Measurements from ENCODE around the gene STX19. TPM values are rescaled to one million over a fixed set of nuclear protein-coding genes. Genes with fewer than 3 reads are reported as not detected.

Gene STX19, protein sequence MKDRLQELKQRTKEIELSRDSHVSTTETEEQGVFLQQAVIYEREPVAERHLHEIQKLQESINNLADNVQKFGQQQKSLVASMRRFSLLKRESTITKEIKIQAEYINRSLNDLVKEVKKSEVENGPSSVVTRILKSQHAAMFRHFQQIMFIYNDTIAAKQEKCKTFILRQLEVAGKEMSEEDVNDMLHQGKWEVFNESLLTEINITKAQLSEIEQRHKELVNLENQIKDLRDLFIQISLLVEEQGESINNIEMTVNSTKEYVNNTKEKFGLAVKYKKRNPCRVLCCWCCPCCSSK
- not detected in 2 replicates for total RNA-seq (2014; rRNA removed; shearing (Covaris generic); ENCODE audit: low replicate concordance)

- no peak for DNase-seq (ENCODE audit: low read depth)
- in situ Hi-C loops (cut with HindIII; ENCODE audit: low pct_unique_long_range_greater_than_20kb, low sequenced_read_pairs) = no loop called here
These were observed at the start of gene STX19 for GRCh38 chr3:94028093-94028837. Gene STX19 (minus strand): TSS chr3:94028597. CDS start chr3:94015269, 13,328 bp downstream.

GRCh38 chr3:94076055-94076454 is 47.7 kb upstream of the STX19 start:
- DNase-seq (ENCODE audit: low read depth) = no peak
- in situ Hi-C loops (cut with HindIII; ENCODE audit: low pct_unique_long_range_greater_than_20kb, low sequenced_read_pairs) = loop anchor here (10.0 kb wide), 1 partner anchor 61 kb away; no protein-coding TSS in a partner anchor

DNA sequence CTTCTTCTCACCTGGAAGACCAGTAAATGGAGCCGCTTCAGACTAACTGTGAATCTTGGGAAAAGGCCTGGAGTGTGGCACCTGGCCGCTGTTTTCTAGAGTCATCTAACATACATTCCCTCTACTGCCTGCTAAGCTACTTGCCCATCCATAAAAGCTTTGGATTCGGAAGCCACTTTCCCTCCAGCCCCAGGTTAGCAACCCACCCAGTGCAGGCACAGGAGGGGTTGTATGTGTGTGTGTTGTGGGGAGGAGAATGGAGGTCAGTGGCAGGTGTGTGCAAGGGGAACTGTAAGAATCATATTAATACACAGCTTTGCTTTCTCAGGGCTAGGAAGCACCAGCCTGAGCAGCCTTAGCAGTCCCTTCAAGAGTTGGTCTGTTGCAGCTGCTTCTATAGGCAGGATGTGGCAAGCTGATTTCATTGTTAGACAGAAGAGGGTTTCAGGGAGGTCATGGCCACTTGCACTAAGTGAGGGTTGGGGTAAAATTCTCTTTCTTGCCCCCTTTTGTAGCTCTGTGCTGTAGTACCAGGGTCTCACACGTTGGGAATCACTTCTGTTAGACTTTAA is 43.4 kb upstream of the STX19 start:
- in situ Hi-C loops (cut with HindIII; ENCODE audit: low pct_unique_long_range_greater_than_20kb, low sequenced_read_pairs) = loop anchor here (10.0 kb wide), 1 partner anchor 57 kb away; no protein-coding TSS in a partner anchor
- DNase-seq (ENCODE audit: low read depth) = no peak

GRCh38 chr3:94070341-94070911 is 42.0 kb upstream of the STX19 start:
- in situ Hi-C loops (cut with HindIII; ENCODE audit: low pct_unique_long_range_greater_than_20kb, low sequenced_read_pairs) = loop anchor here (10.0 kb wide), 1 partner anchor 56 kb away; no protein-coding TSS in a partner anchor
- no peak for DNase-seq (ENCODE audit: low read depth)

DNA sequence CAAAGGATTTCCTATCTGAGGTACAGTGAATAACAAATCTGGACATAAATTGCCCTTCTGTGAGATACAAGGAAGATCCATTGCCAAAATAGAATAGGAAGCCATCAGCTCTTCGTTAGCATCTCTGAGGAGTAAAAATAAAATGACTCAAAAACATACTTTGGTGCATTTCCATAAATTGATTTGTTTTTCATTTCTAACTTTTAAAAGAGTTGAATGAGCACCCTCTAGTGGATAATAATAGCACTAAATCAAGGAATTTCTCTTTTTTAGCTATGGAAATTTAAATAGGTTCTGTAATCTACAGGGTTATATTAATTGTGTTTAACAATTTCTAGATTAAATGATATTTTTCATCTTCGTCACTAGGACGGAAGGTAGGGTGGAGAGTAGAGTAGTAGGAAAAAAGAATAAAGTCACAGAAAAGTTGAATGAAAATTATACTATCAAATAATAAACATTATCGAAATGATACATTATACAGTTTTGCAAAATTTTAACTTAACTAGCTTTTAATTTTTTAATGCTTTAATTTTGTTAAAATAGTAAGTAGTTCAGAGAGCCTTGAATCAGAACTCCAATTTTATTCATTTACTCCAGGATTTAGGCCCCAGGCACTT is 40.9 kb upstream of the STX19 start:
- DNase-seq (ENCODE audit: low read depth) = no peak
- in situ Hi-C loops (cut with HindIII; ENCODE audit: low pct_unique_long_range_greater_than_20kb, low sequenced_read_pairs) = no loop called here

DNA sequence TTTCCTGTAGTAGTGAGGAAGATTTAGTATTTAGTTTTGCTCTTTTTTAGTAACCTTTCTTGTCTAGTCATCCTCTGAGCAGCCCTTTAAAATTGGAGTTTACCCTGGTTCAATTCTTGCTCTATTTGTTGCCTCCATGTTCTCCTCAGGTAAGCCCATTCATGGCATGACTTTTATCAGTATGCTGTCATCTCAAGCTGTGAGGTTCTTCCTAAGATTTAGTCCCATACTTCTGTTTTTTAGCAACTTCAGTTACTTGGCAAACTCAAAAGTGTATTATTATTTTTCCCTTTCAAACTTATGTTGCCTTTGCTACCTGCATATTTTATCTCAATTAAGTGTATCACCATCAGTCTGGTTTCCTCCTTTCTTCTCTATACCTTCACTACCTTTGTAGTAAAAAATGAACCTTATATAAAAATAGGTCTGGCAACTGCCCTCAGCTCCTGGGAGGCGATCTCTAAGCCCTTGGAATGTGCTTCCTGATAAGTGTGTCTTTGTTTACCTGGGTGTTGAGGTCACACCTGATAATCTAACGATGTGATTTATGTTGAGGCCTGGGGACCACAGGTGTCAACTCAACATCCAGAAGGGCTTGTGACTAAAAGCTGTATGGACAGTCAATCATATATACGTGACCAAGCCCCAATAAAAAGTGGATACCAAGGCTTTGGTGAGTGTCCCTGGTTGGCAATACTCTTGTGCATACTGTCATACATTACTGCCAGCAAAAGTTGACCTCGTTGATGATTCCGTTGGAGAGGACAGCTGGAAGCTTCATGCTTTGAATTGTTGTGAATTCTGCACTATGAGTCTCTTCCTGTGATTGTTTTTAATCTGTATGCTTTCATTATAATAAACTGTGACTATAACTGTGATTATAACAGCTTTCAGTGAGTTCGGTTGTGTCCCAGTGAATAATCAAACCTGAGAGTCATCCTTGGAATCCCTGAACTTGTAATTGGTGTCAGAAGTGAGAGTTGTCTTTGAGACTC is 38.4 kb upstream of the STX19 start:
- in situ Hi-C loops (cut with HindIII; ENCODE audit: low pct_unique_long_range_greater_than_20kb, low sequenced_read_pairs) = no loop called here
- no peak for DNase-seq (ENCODE audit: low read depth)

GRCh38 chr3:94065819-94066480 is 37.6 kb upstream of the STX19 start:
- no peak for DNase-seq (ENCODE audit: low read depth)
- in situ Hi-C loops (cut with HindIII; ENCODE audit: low pct_unique_long_range_greater_than_20kb, low sequenced_read_pairs) = no loop called here

- no peak for DNase-seq (ENCODE audit: low read depth)
- in situ Hi-C loops (cut with HindIII; ENCODE audit: low pct_unique_long_range_greater_than_20kb, low sequenced_read_pairs) = no loop called here
These were observed 36.7 kb upstream of the STX19 start for GRCh38 chr3:94065122-94065521.

DNA sequence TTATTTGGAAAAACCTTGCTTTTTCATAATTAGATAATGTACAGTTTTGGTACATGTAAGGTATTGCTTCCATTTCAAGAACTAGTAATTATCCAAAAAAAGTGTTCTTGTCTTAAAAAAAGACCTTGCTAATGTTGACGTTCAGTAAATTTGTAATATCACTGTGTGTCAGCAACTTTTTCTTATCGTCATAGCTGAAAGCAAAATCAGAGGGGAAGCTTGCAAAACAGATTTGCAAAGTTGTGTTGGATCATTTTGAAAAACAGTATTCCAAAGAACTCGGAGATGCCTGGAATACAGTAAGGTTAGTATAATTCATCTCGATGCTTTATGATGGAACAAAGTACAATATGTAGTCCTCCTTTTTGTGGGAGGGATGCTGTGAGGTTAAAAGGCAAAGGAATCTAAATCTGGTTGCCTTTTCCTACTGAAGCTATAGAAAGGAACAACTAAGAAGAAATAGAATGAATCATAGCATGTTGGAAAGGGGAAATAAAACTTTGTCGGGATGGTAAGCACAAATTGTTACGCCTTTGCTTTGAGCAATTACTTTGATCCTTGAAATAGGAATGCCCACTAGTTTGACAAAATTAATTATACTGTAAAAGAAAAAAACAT is 36.0 kb upstream of the STX19 start:
- in situ Hi-C loops (cut with HindIII; ENCODE audit: low pct_unique_long_range_greater_than_20kb, low sequenced_read_pairs) = no loop called here
- DNase-seq (ENCODE audit: low read depth) = no peak

GRCh38 chr3:94063496-94064119 is 35.2 kb upstream of the STX19 start:
- in situ Hi-C loops (cut with HindIII; ENCODE audit: low pct_unique_long_range_greater_than_20kb, low sequenced_read_pairs) = no loop called here
- DNase-seq (ENCODE audit: low read depth) = no peak

DNA sequence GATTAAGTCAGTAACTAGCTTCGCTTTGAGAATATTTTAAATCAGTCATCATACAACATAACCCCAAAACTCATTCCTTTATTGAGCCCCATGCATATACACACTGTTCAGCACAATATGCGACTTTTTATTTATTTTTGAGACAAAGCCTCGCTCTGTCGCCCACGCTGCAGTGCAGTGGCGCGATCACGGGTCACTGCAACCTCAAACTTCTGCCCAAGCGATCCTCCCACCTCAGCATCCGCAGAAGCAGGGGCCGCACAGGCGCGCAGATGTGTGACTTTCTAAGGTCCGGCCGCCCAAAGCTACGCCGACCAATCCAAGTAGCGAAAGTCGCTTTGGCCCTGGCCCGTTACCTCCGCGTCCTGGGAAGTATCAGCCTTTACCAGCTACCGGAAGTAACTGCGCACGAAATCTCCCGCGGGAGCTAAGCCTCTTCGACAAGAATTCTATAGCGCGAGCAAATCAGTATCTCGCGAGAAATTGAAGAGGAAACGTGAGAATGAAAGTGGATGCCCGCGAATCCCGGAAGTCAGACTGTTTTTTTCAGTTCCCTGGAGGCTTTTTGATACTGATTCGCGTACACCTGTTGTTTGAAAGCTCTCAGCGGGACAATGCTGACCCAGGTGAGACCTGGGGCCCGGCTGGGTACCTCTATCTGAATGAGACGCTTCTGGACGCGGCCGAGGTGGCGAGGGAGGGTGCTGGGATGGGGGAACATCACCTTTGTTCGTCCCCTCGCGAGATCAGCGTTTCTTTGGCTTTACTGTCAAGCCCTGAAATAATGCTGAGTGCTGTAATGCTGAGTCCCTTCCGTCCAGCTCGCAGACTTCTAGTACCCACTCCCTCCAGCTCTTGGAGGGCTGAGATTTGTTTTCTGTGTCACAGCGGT is 34.4 kb upstream of the STX19 start, which contains the start of the genes DHFR2 and NSUN3:
Gene DHFR2 (minus strand): TSS at position 404 of the 892 bp plus-strand sequence. CDS start 1,405 bp downstream, outside the sequence.
Gene NSUN3 (plus strand): TSS at position 549 of the 892 bp plus-strand sequence. CDS start 66 bp downstream, at position 615.
- in situ Hi-C loops (cut with HindIII; ENCODE audit: low pct_unique_long_range_greater_than_20kb, low sequenced_read_pairs) = no loop called here
- DNase-seq (ENCODE audit: low read depth) = peak; percentile 93

- no peak for DNase-seq (ENCODE audit: low read depth)
- in situ Hi-C loops (cut with HindIII; ENCODE audit: low pct_unique_long_range_greater_than_20kb, low sequenced_read_pairs) = no loop called here
These were observed 32.9 kb upstream of the STX19 start for GRCh38 chr3:94061297-94061696.

DNA sequence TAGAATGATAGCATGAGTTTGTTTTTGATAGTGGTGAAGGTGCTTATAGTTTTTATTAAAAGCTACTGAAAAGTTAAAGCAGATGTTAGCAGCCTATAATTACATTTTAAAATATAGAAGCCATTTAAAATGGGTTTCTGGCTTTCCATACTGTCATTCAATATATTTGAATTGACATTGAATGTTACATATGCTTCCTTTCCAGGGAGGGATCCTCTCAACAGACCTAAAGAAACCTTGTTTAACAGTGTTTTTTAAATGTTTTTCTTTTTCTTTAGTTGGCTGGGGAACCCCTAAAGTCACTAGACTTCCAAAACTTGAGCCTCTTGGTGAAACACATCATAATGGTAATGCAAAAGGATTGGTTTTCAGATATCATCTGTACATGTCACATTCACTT is 22.1 kb upstream of the STX19 start:
- in situ Hi-C loops (cut with HindIII; ENCODE audit: low pct_unique_long_range_greater_than_20kb, low sequenced_read_pairs) = no loop called here
- no peak for DNase-seq (ENCODE audit: low read depth)

DNA sequence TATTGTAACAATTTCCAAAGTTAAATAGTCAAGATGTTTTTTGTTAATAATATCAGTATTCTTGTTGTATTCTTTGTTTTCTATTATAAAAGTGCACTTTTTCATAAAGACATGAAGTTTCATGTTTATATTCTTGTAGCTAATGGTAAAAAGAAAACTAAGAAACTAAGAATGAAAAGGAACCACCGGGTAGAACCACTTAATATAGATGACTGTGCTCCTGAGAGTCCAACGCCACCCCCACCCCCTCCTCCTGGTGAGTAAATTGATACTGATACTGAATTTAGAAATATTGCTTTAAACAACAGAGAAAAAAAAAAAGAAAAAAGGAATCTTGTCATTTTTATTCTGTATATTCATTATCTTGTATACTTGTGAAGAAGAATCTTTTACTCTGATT is 20.9 kb upstream of the STX19 start:
- in situ Hi-C loops (cut with HindIII; ENCODE audit: low pct_unique_long_range_greater_than_20kb, low sequenced_read_pairs) = no loop called here
- DNase-seq (ENCODE audit: low read depth) = no peak

DNA sequence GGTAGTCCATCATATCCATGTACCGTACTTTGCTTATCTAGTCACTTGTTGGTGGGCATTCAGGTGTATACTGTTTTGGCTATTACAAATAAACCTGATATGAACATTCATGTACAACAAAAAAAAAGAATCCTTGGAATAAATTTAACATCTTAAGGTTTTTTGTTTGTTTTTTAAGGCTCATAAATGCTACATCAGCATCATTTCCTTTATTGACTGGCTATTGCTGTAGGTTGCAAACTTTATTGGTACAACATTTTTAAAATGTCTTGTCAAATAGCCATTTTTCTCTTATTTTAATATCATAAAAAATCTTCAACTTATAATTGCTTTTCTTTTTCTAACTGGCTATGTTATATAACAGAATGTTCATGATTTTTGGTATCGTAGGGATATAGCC is 18.1 kb upstream of the STX19 start:
- no peak for DNase-seq (ENCODE audit: low read depth)
- in situ Hi-C loops (cut with HindIII; ENCODE audit: low pct_unique_long_range_greater_than_20kb, low sequenced_read_pairs) = no loop called here

Data from Caki2 (cell line).